Gastrocnemius medialis (tissue), 4 donors: Measurements from ENCODE around the gene SULT2B1.
"Not testable (repeated sequence)": the region's sequence is repeated elsewhere in the genome, so short reads cannot be mapped to it uniquely, and the experiment has no call there.

Source experiments
- CTCF ChIP-seq, 5 experiments: fragments of 450-650 bp in 3 of 5; fragments of 200-600 bp in 2 of 5; sonication (generic) in 2 of 5; IDR thresholded peaks in 4 of 5; conservative IDR thresholded peaks in 1 of 5; 1 replicate in 4 of 5; 2 replicates in 1 of 5; pipeline ENCODE4 v1.5.1; 2016 to 2019; ENCODE audit warnings: antibody characterized with exemption in 5 of 5, mild to moderate bottlenecking in 3 of 5, moderate library complexity in 3 of 5
- POLR2A ChIP-seq, 2 donors: fragments of 450-650 bp; IDR thresholded peaks; one replicate each; pipeline ENCODE4 v1.6.1; 2017; ENCODE audit warnings: antibody characterized with exemption in 2 of 2, mild to moderate bottlenecking in 2 of 2, moderate library complexity in 2 of 2

GRCh38 chr19:48538057-48538456 is 13.9 kb upstream of the SULT2B1 start:
- not testable (repeated sequence) for TF ChIP-seq CTCF (IDR thresholded peaks at IDR 0.05 in 4 of 5, conservative IDR thresholded peaks at IDR 0.05 in 1 of 5); POLR2A (IDR thresholded peaks at IDR 0.05)
